Fibroblast of villous mesenchyme (primary cell): ENCODE results near the gene NSMCE1. TPM values are rescaled to one million over a fixed set of nuclear protein-coding genes. Genes with fewer than 3 reads are reported as not detected.
"Not testable (repeated sequence)": the region's sequence is repeated elsewhere in the genome, so short reads cannot be mapped to it uniquely, and the experiment has no call there.

Experiments
- DNase-seq: peaks from one replicate; pipeline ENCODE4 v3.0.0-alpha.2; 2010; ENCODE audit warnings: low read depth
- H3K4me3 ChIP-seq: 2 replicates; pipeline ENCODE4 v1.5.1; 2011; ENCODE audit warnings: low read depth, mild to moderate bottlenecking, low read length
- total RNA-seq: library from RNA; depleted of rRNA; stranded (reverse); fragments of >200 nt; gene quantifications from 2 replicates; pipeline ENCODE4 v1.2.3, GENCODE V29; 2012
- TF ChIP-seq, protein P1 (sequence below): IDR thresholded peaks from 2 replicates; pipeline ENCODE4 v1.5.1; 2012; ENCODE audit warnings: low read depth, mild to moderate bottlenecking, low read length; ENCODE audit not compliant: insufficient read depth

NSMCE1 gene
- total RNA-seq, 1 donor: 69.1 TPM

DNA sequence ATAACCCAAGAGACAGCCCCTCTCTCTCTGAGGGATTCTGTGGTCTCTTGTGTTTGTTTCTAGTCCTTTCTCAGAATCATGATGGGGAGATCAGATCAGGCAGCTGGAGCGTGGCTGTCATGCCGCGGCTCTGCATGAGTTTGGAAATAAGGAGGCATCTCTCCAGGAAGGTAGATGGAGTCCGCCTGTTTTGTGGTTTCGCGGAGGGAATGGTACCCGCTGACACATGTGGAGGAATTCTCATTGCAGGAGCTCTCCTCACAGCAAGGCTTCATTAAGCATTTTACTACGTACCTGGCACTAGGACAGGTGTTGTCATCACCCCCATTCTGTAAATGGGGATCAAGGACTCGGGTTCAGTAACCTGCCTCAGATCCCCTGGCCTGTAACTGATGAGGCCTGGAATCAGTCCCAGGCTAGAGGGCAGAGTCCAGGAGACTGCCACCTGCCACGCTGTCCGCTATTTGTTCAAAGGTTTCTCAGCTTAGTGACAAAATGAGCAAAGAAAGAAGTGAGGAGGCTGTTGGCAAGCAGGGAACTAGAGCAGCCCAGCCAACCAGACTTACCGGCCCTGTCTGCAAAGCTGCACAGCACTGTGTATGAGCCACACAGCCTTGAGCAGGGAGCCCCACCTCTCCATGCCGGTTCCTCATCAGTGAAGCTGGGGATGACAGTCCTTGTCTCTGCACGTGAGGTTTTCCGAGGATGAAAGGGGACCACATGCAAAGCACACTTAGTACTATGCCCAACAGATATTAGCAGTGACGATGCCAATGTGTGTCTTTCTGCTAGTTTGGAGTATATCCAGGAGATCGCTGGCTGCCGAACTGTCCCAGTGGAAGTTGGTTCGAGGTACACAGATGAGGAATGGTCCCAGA, 54.2 kb downstream of the NSMCE1 start:
- H3K4me3 ChIP-seq: no peak overlapping the region
- TF ChIP-seq, protein P1, sequence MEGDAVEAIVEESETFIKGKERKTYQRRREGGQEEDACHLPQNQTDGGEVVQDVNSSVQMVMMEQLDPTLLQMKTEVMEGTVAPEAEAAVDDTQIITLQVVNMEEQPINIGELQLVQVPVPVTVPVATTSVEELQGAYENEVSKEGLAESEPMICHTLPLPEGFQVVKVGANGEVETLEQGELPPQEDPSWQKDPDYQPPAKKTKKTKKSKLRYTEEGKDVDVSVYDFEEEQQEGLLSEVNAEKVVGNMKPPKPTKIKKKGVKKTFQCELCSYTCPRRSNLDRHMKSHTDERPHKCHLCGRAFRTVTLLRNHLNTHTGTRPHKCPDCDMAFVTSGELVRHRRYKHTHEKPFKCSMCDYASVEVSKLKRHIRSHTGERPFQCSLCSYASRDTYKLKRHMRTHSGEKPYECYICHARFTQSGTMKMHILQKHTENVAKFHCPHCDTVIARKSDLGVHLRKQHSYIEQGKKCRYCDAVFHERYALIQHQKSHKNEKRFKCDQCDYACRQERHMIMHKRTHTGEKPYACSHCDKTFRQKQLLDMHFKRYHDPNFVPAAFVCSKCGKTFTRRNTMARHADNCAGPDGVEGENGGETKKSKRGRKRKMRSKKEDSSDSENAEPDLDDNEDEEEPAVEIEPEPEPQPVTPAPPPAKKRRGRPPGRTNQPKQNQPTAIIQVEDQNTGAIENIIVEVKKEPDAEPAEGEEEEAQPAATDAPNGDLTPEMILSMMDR: no peak
- DNase-seq: no peak

GRCh38 chr16:27211026-27211425, 57.5 kb downstream of the NSMCE1 start:
- H3K4me3 ChIP-seq: no peak overlapping the region
- TF ChIP-seq, protein P1: no peak
- no peak for DNase-seq

GRCh38 chr16:27210174-27210573, 58.4 kb downstream of the NSMCE1 start:
- H3K4me3 ChIP-seq: no peak overlapping the region
- DNase-seq: no peak
- TF ChIP-seq, protein P1: no peak

- TF ChIP-seq, protein P1: no peak
- no peak overlapping the region for H3K4me3 ChIP-seq
- no peak for DNase-seq
These were observed 59.0 kb downstream of the NSMCE1 start for GRCh38 chr16:27209591-27209990.

GRCh38 chr16:27208796-27209195, 59.8 kb downstream of the NSMCE1 start:
- DNase-seq: no peak

DNA sequence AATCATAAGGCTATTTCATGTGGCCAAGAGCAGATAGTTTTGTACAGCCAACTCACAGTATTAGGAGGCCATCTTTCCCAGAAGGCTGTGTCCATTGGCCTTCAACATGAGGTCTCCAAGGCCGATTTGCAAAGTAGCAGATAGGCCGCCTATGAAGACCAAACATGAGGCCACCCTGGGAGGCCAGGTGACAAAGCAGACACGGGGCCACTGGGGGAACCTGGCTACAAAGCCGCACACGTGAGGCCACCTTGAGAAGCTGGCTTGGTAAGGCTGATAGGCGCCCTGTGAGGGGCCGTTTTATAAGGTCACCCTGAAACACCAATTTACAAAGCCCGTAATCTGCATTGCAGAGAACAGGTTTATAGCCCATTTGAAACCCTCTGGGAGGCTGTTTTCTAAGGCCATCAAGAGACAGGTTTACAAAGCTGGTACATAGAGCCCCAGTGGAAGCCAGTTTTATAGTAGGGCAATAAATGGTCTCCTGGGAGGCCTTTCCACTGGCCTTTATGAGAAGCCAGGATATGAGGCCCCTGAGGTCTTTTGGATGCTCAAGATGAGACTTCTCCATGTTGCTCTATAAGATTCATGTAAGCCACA, 60.4 kb downstream of the NSMCE1 start:
- DNase-seq: no peak
- no peak overlapping the region for H3K4me3 ChIP-seq
- TF ChIP-seq, protein P1: no peak

More at GRCh38 chr16:27208796-27209195, 59.8 kb downstream of the NSMCE1 start:
- no peak overlapping the region for H3K4me3 ChIP-seq
- TF ChIP-seq, protein P1: no peak

- DNase-seq: not testable (repeated sequence)
These were observed 61.5 kb downstream of the NSMCE1 start for GRCh38 chr16:27207121-27207520.

More at GRCh38 chr16:27207121-27207520, 61.5 kb downstream of the NSMCE1 start:
- H3K4me3 ChIP-seq: not testable (repeated sequence)
